MM.1S (cell line): Measurements from ENCODE around the gene CUBN.

Source experiments
- DNase-seq: peaks from one replicate; pipeline ENCODE4 v3.0.0-alpha.2; 2015
- H2AFZ ChIP-seq: fragments of 300-600 bp; sonication (generic); 2 replicates; pipeline ENCODE4 v1.6.0; 2016; ENCODE audit warnings: antibody characterized with exemption, low read length
- H3F3A ChIP-seq: fragments of 300-600 bp; sonication (generic); 2 replicates; pipeline ENCODE4 v1.6.1; 2016; ENCODE audit warnings: mild to moderate bottlenecking, antibody characterized with exemption, low read length, moderate library complexity, mixed read lengths; ENCODE audit not compliant: insufficient read depth
- H3K27ac ChIP-seq: fragments of 300-600 bp; sonication (generic); 2 replicates; pipeline ENCODE4 v1.5.1; 2016; ENCODE audit warnings: mild to moderate bottlenecking, low read length
- H3K27me3 ChIP-seq: fragments of 300-600 bp; sonication (generic); replicated peaks from 2 replicates; pipeline ENCODE4 v1.6.0; 2016; ENCODE audit warnings: low read length; ENCODE audit not compliant: insufficient read depth
- H3K36me3 ChIP-seq: fragments of 300-600 bp; sonication (generic); replicated peaks from 2 replicates; pipeline ENCODE4 v1.6.1; 2016; ENCODE audit warnings: mild to moderate bottlenecking, low read length, mixed read lengths; ENCODE audit not compliant: insufficient read depth
- H3K4me1 ChIP-seq: fragments of 300-600 bp; sonication (generic); 2 replicates; pipeline ENCODE4 v1.6.1; 2016; ENCODE audit warnings: low read length, mixed read lengths
- H3K4me2 ChIP-seq: fragments of 300-600 bp; sonication (generic); 2 replicates; pipeline ENCODE4 v1.6.0; 2016; ENCODE audit warnings: low read depth, low read length
- H3K4me3 ChIP-seq: fragments of 300-600 bp; sonication (generic); 2 replicates; pipeline ENCODE4 v1.5.1; 2016; ENCODE audit warnings: low read length, mixed read lengths
- H3K79me2 ChIP-seq: fragments of 300-600 bp; sonication (generic); 2 replicates; pipeline ENCODE4 v1.6.1; 2016; ENCODE audit warnings: mixed run types, low read length, mixed read lengths
- H3K9ac ChIP-seq: fragments of 300-600 bp; sonication (generic); 2 replicates; pipeline ENCODE4 v1.6.1; 2016; ENCODE audit warnings: low read length, mixed read lengths
- H3K9me2 ChIP-seq: fragments of 300-600 bp; sonication (generic); replicated peaks from 2 replicates; pipeline ENCODE4 v1.6.1; 2016; ENCODE audit warnings: mild to moderate bottlenecking, low read length, mixed read lengths; ENCODE audit not compliant: insufficient read depth
- H3K9me3 ChIP-seq: fragments of 300-600 bp; sonication (generic); replicated peaks from 2 replicates; pipeline ENCODE4 v1.6.1; 2016; ENCODE audit warnings: mild to moderate bottlenecking, low read length, mixed read lengths; ENCODE audit not compliant: insufficient read depth
- H4K20me1 ChIP-seq: fragments of 300-600 bp; sonication (generic); 2 replicates; pipeline ENCODE4 v1.6.1; 2016; ENCODE audit warnings: mild to moderate bottlenecking, low read length, moderate library complexity, mixed read lengths; ENCODE audit not compliant: insufficient read depth
- EZH2 ChIP-seq: fragments of 300-600 bp; sonication (generic); optimal IDR thresholded peaks from 2 replicates; pipeline ENCODE3; 2017; ENCODE audit warnings: low read depth, mild to moderate bottlenecking, antibody characterized with exemption, low read length, mixed read lengths
- EZH2phosphoT487 ChIP-seq: fragments of 300-600 bp; sonication (generic); IDR thresholded peaks from 2 replicates; pipeline ENCODE4 v1.6.1; 2018; ENCODE audit warnings: antibody characterized with exemption, low read length
- TF ChIP-seq, protein P1 (sequence below): fragments of 300-600 bp; sonication (generic); IDR thresholded peaks from 2 replicates; pipeline ENCODE4 v1.5.1; 2016; ENCODE audit warnings: antibody characterized with exemption, low read length, mixed read lengths

The CUBN gene

DNA sequence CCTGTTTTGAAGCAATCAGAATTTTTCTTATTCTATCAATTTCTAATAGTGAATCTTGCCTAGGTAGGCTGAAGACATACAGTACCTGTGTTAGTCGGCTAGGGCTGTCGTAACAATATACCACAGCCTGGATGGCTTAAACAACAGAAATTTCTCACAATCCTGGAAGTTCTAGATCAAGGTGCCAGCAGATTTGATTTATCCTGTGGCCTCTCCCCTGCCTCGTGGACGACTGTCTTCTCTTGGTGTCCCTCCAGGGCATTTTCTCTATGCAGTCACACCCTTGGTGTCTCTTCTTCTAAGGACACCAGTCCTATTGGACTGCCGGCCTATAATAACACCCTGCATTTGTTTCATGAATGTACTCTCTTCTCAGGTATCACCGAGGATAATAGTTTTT lies 310.6 kb downstream of the CUBN start:
- peaks cover 6% of the 10 kb centered on the region; the same call in 1 of the 2 replicates for H3F3A ChIP-seq
- H3K36me3 ChIP-seq = no peaks in the 10 kb centered on the region
- TF ChIP-seq EZH2phosphoT487 = no peak
- TF ChIP-seq EZH2 = no peak
- TF ChIP-seq, protein P1, sequence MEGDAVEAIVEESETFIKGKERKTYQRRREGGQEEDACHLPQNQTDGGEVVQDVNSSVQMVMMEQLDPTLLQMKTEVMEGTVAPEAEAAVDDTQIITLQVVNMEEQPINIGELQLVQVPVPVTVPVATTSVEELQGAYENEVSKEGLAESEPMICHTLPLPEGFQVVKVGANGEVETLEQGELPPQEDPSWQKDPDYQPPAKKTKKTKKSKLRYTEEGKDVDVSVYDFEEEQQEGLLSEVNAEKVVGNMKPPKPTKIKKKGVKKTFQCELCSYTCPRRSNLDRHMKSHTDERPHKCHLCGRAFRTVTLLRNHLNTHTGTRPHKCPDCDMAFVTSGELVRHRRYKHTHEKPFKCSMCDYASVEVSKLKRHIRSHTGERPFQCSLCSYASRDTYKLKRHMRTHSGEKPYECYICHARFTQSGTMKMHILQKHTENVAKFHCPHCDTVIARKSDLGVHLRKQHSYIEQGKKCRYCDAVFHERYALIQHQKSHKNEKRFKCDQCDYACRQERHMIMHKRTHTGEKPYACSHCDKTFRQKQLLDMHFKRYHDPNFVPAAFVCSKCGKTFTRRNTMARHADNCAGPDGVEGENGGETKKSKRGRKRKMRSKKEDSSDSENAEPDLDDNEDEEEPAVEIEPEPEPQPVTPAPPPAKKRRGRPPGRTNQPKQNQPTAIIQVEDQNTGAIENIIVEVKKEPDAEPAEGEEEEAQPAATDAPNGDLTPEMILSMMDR = no peak
- no peak overlapping the region for H3K4me3 ChIP-seq
- H3K4me1 ChIP-seq = peaks cover 10% of the 10 kb centered on the region
- H3K79me2 ChIP-seq = peaks cover 23% of the 10 kb centered on the region
- no peaks in the 10 kb centered on the region for H4K20me1 ChIP-seq
- H3K9ac ChIP-seq = no peak overlapping the region
- no peak overlapping the region for H3K27ac ChIP-seq
- H3K9me2 ChIP-seq = no peaks in the 10 kb centered on the region
- H3K27me3 ChIP-seq = no peaks in the 10 kb centered on the region
- DNase-seq = no peak
- H2AFZ ChIP-seq = no peak overlapping the region
- no peaks in the 10 kb centered on the region for H3K9me3 ChIP-seq
- no peak overlapping the region for H3K4me2 ChIP-seq

DNA sequence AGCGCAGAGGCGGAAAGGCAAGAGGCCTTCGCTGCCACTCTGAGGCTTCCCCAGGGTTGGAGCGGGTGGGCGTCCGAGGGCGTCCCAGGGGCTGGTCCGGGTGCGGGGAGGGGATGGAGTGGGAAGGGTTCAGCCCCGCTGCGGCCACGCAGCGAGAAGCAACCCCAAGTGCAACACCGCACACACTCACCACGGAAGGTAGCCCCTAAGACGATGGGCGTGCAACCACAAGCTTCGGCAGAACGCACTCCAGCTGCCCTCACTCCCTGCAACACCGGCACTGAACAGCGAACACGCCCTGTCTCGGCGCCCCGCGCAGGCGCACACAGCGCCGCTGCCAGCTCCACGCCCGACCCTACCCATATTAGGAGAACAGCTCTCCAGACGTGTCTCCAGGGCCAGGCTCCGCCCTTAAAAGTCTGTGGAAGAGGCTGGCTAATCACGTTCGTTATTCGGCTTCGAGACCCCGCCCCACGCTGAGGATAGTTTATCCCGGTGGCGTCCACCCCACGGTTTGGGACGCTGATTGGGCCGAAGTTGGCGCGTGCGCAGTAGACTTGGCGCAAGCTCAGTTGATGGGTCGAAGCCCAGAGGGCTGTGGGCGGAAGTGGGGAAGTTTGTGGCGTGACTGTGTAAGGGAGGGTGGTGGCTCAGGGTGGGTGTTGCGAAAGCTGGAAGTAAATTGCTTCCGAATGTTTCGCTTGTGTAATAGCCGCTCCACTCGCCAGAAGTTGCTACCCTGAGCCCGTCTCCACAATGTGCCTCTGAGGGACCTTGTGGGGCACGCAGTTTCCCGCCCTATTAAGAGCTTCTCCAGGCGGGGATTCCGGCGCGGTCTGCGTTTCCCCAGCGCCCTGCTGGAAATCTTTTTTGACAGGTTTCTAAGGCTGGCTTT lies 312.2 kb downstream of the CUBN start, which contains the start of gene RSU1:
RSU1 (minus strand) TSS at position 300 of the 895 bp plus-strand sequence. CDS start 343 bp downstream, outside the sequence.
- H3K9me3 ChIP-seq = no peaks in the 10 kb centered on the region
- H3K79me2 ChIP-seq = peaks cover 23% of the 10 kb centered on the region
- TF ChIP-seq EZH2 (no peak), EZH2phosphoT487 (no peak)
- TF ChIP-seq, protein P1 = no peak
- peak within 1 kb of the TSS; percentile 68; the same call in 1 of the 2 replicates for H3K27ac ChIP-seq
- no peaks in the 10 kb centered on the region for H4K20me1 ChIP-seq
- H3K4me2 ChIP-seq = peak within 1 kb of the TSS; percentile 91
- DNase-seq = peak; percentile 100
- H3K4me3 ChIP-seq = peak within 1 kb of the TSS; percentile 94
- H2AFZ ChIP-seq = peak within 1 kb of the TSS; percentile 91
- H3K4me1 ChIP-seq = peaks cover 10% of the 10 kb centered on the region
- peaks cover 6% of the 10 kb centered on the region; the same call in 1 of the 2 replicates for H3F3A ChIP-seq
- H3K9ac ChIP-seq = peak within 1 kb of the TSS; percentile 78
- H3K27me3 ChIP-seq = no peaks in the 10 kb centered on the region
- H3K36me3 ChIP-seq = no peaks in the 10 kb centered on the region
- H3K9me2 ChIP-seq = no peaks in the 10 kb centered on the region

DNA sequence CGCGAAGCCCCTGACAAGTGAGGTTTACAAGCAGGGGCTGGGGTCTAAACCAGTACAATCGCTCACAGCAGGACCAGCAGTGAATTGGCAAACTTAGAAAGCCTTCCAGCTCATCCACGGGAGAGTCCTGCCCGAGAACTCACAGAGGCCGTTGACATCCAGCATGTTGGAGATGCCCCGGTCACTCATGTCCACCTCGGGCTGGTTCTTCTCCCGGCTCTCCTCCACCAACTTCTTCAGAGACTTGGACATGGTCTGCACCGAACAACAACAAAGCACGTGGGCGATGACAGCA lies 312.8 kb downstream of the CUBN start:
- Histone ChIP-seq H3K4me1 (peaks cover 10% of the 10 kb centered on the region), H2AFZ (peak overlapping the region; percentile 91), H4K20me1 (no peaks in the 10 kb centered on the region), H3K79me2 (peaks cover 23% of the 10 kb centered on the region), H3K4me2 (peak overlapping the region; percentile 91), H3K27ac (peak overlapping the region; percentile 40; the same call in 1 of the 2 replicates), H3K27me3 (no peaks in the 10 kb centered on the region), H3K9me2 (no peaks in the 10 kb centered on the region), H3K9ac (peak overlapping the region; percentile 77), H3K9me3 (no peaks in the 10 kb centered on the region), H3K4me3 (peak overlapping the region; percentile 94), H3F3A (peaks cover 6% of the 10 kb centered on the region; the same call in 1 of the 2 replicates), H3K36me3 (no peaks in the 10 kb centered on the region)
- TF ChIP-seq, protein P1 = no peak
- TF ChIP-seq EZH2phosphoT487 (no peak), EZH2 (no peak)
- peak; percentile 24 for DNase-seq
